ENCODE measurements around the gene DPT. TPM values are rescaled to one million over a fixed set of nuclear protein-coding genes. Genes with fewer than 3 reads are reported as not detected.

Gene DPT
- polyA plus RNA-seq, 1 donor (not counting 4 experiments of a cell fraction or from before 2014, with no cell fraction given) = not detected

DNA sequence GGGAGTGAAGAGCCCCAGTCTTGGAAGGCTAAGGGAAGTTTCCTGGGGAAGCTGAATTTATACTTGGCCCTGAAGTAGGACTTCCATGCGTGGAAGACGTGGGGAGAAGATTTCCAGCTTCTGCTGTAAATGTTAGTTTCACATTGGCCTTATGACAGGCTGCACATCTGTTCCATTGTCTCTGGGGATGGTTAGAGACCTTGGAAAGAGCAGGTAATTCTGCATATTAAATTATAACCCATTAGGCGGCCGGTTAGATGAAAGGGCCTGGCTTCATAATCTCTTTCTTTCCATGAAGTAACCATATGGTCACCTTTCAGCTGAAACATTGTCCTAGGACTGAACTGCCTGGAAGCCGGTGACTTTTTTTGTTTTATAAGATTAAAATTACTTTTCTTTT lies 37.5 kb downstream of the DPT start:
- no peak overlapping the region for H3K4me2 ChIP-seq (ENCODE audit: control insufficient read depth, extremely low read depth, insufficient read depth, low read depth, low read length)
- no peaks in the 10 kb centered on the region for H3K9me1 ChIP-seq (ENCODE audit: control insufficient read depth, extremely low read depth, insufficient read depth, low read length)
- H3K27ac ChIP-seq (ENCODE audit: control insufficient read depth, insufficient read depth, low read length) = no peak overlapping the region
- H3K4me1 ChIP-seq (ENCODE audit: control insufficient read depth, extremely low read depth, insufficient read depth, low read length) = no peaks in the 10 kb centered on the region
- no peaks in the 10 kb centered on the region for H4K20me1 ChIP-seq (ENCODE audit: control insufficient read depth, extremely low read depth, insufficient read depth, low read length)
- dilution Hi-C loops (cut with MboI; ENCODE audit: extremely low pct_ligation_motif_present, low sequenced_read_pairs) = no loop called here
- DNase-seq (ENCODE audit: low read depth, low spot score) = no peak
- no peak for FAIRE-seq
- no peaks in the 10 kb centered on the region for H3K9me3 ChIP-seq (ENCODE audit: control insufficient read depth, low read depth, low read length)
- no peaks in the 10 kb centered on the region for H3K79me2 ChIP-seq (ENCODE audit: control insufficient read depth, insufficient read depth, low read length)
- no peak overlapping the region for H3K9ac ChIP-seq (ENCODE audit: control insufficient read depth, extremely low read depth, insufficient read depth, low read length)
- no peak for TF ChIP-seq EZH2 (IDR thresholded peaks at IDR 0.05; ENCODE audit: low read length)
- TF ChIP-seq, protein P1, sequence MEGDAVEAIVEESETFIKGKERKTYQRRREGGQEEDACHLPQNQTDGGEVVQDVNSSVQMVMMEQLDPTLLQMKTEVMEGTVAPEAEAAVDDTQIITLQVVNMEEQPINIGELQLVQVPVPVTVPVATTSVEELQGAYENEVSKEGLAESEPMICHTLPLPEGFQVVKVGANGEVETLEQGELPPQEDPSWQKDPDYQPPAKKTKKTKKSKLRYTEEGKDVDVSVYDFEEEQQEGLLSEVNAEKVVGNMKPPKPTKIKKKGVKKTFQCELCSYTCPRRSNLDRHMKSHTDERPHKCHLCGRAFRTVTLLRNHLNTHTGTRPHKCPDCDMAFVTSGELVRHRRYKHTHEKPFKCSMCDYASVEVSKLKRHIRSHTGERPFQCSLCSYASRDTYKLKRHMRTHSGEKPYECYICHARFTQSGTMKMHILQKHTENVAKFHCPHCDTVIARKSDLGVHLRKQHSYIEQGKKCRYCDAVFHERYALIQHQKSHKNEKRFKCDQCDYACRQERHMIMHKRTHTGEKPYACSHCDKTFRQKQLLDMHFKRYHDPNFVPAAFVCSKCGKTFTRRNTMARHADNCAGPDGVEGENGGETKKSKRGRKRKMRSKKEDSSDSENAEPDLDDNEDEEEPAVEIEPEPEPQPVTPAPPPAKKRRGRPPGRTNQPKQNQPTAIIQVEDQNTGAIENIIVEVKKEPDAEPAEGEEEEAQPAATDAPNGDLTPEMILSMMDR (optimal IDR thresholded peaks at IDR 0.05 in 1 of 3, IDR thresholded peaks at IDR 0.05 in 1 of 3, conservative IDR thresholded peaks at IDR 0.05 in 1 of 3; ENCODE audit: extremely low read depth in 1 of 3, insufficient read depth in 2 of 3, low read length in 3 of 3) = no peak
- no peak overlapping the region for H3K4me3 ChIP-seq (ENCODE audit: control insufficient read depth in 2 of 3, extremely low read depth in 1 of 3, insufficient read depth in 2 of 3, low read depth in 1 of 3, low read length in 3 of 3)
- no peak overlapping the region for H2AFZ ChIP-seq (ENCODE audit: control insufficient read depth, low read length)
- no peaks in the 10 kb centered on the region for H3K36me3 ChIP-seq (ENCODE audit: control insufficient read depth in 2 of 2, extremely low read depth in 1 of 2, insufficient read depth in 2 of 2, low read length in 2 of 2)
- H3K27me3 ChIP-seq (ENCODE audit: control insufficient read depth, extremely low read depth, insufficient read depth, low read length) = no peaks in the 10 kb centered on the region

GRCh38 chr1:168689726-168690602 lies 39.0 kb downstream of the DPT start:
- Histone ChIP-seq H3K4me2 (ENCODE audit: control insufficient read depth, extremely low read depth, insufficient read depth, low read depth, low read length) (no peak overlapping the region), H3K9me1 (ENCODE audit: control insufficient read depth, extremely low read depth, insufficient read depth, low read length) (no peaks in the 10 kb centered on the region), H2AFZ (ENCODE audit: control insufficient read depth, low read length) (no peak overlapping the region), H3K4me3 (ENCODE audit: control insufficient read depth in 2 of 3, extremely low read depth in 1 of 3, insufficient read depth in 2 of 3, low read depth in 1 of 3, low read length in 3 of 3) (no peak overlapping the region), H3K9me3 (ENCODE audit: control insufficient read depth, low read depth, low read length) (no peaks in the 10 kb centered on the region), H3K27ac (ENCODE audit: control insufficient read depth, insufficient read depth, low read length) (no peak overlapping the region), H4K20me1 (ENCODE audit: control insufficient read depth, extremely low read depth, insufficient read depth, low read length) (no peaks in the 10 kb centered on the region), H3K27me3 (ENCODE audit: control insufficient read depth, extremely low read depth, insufficient read depth, low read length) (no peaks in the 10 kb centered on the region), H3K9ac (ENCODE audit: control insufficient read depth, extremely low read depth, insufficient read depth, low read length) (no peak overlapping the region), H3K36me3 (ENCODE audit: control insufficient read depth in 2 of 2, extremely low read depth in 1 of 2, insufficient read depth in 2 of 2, low read length in 2 of 2) (no peaks in the 10 kb centered on the region), H3K4me1 (ENCODE audit: control insufficient read depth, extremely low read depth, insufficient read depth, low read length) (no peaks in the 10 kb centered on the region), H3K79me2 (ENCODE audit: control insufficient read depth, insufficient read depth, low read length) (no peaks in the 10 kb centered on the region)
- TF ChIP-seq, protein P1 (optimal IDR thresholded peaks at IDR 0.05 in 1 of 3, IDR thresholded peaks at IDR 0.05 in 1 of 3, conservative IDR thresholded peaks at IDR 0.05 in 1 of 3; ENCODE audit: extremely low read depth in 1 of 3, insufficient read depth in 2 of 3, low read length in 3 of 3) = no peak
- TF ChIP-seq EZH2 (IDR thresholded peaks at IDR 0.05; ENCODE audit: low read length) = no peak
- DNase-seq (ENCODE audit: low read depth, low spot score) (no peak), FAIRE-seq (peak; percentile 65)
- dilution Hi-C loops (cut with MboI; ENCODE audit: extremely low pct_ligation_motif_present, low sequenced_read_pairs) = no loop called here

All from keratinocyte (primary cell).